UCSD-AML1 (cell line): ENCODE results near the gene ARHGAP35.

Experiments used
- DNase-seq: peaks from one replicate; lab custom pipeline; 2025; ENCODE audit not compliant: unreplicated experiment; lab: John Stamatoyannopoulos, UW

Gene ARHGAP35

DNA sequence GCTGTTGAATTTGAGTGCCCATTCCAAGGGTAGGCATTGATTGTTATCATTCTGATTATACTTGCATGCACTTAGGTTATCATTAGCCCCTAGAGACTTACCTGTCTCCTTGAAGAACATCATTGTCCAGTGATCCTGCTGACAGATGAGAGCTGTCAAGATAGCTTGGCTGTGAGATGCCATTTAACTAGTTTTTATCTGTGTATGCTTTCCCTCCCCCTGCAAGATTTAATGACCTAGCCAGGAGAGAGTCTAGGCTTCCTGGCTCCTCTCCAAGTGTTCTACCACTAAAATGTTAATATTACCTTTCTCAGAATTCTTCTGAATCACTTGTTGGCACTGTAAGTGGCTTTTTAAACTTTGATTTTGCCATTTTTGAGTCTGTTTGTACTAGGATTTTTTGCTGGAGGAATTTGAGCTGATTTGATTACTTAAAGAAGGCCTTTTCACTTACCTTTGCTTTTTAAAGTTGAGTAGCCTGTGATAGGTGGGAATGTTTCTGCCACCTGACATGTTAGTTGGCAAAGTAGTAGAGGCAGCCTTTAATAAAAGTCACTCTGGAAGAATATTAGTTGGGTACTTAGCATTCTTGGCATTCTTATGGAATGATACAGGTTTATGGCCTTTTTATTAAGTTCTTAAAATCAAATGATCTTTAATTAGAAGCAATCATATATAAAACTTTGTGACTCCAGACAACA is 41.1 kb downstream of the ARHGAP35 start:
- DNase-seq, result no peak

DNA sequence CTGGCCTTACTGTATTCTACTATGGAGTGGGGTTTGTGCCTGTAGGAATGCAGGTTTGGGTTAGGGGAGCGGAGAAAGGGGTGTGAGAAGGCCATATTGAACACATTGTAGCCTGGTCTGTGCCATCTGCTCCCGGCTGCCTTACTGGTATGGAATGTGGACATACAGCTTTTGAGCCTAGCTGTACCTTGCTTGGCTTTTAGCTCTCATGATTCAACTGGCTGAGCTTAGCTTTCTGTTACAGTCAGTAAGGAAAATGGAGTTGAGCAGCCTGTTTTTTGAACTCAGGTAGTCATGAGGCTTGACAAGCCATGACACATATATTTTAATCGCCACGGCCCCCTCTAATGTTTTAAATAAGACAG is 41.6 kb downstream of the ARHGAP35 start:
- DNase-seq, result no peak

DNA sequence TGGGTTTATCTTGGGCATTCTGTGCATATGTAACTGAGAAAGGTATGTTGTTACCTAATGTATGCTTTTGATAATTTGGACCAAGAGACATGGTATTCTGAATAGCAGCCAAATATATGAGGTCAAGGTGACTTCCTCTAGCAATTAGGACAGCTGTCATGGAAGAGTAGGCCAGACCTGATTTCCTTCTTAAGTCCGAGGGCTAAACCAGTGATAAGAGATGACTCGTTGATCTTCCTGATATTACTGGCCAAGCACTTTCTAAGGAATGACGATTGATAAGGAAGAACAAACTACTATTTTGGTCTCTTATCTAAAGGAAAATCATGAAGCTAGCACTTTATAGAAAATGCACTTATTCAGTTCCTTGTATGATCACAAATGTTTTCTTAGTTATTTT is 42.7 kb downstream of the ARHGAP35 start:
- no peak for DNase-seq

DNA sequence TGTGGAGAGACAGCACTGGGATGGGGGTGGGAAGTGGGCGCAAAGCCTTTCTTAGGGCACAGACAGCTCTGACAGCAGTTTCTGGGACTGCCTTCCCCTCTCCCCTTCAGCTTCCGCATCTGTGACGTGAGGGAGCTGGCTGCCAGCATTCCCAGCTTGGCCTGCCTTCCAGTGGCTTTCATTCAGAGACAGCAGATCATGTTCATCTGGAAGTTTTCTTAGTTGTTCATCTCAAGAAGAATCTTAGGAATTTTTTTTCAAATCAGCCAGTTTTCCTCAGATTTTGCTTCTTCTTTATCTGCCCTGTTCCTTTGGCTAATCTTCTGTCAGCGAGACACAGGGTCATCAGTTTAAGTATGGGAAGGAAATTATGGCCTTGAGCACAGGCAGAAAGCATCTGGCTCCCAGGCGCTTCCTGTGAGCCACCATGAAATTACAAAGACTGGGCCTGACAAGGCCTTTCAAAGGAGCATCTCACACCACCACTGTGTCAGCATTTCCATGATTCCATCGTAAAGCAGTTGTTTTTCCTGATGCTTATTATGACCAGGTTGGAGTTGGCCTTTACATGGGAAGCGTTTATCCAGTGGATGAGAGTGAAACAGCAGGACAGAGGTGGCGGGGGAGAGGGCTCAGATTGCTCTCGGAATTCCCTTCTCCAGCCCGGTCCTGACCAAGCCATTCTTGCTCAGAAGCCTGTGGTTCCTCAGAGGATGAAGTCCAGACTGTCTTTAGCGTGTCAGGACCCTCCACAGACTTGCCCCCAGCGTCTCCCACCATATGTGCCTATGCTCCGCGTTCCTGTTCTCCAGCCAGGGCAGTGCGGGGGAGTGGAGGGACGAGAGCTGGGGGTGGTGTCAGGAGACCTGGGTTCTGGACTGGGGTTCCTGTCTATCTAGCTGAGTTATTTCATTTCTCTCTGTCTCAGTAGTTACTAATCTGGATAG is 43.6 kb downstream of the ARHGAP35 start:
- DNase-seq, result no peak

DNA sequence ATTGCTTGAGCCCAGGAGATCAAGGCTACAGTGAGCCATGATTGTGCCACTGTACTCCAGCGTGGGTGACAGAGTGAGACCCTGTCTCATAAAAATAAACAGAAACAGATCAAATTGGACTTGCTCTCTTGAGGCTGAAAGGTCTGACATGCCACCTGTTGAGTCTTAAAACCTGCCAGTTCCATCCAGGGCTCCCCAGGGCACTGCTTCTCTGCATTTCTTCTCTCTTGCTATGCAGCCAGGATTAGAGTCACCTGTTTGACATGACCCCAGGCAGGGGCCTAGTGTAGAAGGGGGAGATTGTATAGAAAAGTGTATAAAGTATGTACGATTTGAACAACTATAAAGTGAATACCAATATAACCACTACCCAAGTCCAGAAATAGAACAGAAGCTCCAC is 45.4 kb downstream of the ARHGAP35 start:
- DNase-seq, result no peak

DNA sequence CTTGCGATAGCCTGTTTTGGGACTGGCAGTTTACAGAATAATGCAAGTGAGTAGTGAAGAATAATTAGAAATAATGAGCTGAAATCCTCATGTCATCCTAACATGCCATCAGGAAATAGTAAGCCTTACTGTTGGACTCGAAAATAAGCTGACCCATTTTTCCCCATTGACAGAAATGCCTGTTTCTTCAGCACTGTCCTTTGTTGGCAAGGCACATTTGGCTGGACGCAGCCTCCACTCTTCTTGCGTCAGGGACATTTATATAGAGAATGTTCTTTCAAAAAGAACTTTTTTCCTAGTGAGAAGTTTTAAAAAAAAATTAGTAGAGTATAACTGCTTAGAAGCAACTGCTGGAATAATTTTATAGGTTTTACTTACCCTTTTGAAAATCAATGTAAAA is 47.1 kb downstream of the ARHGAP35 start:
- no peak for DNase-seq

DNA sequence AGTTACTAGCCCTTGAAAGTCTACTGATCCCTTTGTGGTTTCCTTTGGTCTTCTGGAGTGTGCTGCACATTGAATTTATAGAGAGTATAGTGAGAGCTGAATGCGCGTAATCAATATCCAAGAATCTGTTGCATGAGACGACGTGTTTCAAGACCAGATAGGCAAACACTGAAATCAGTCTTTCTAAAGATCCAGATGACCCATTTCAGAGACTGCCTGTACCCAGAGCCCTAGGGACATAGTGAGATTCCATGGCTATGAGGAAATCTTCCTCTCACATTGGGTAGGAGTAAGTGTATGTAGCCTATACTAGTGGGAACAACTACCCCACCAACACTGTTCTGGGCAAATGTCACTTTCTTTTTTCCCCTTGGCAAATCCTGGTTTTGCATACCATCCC is 48.6 kb downstream of the ARHGAP35 start:
- no peak for DNase-seq
